HG03097 (cell line): Measurements from ENCODE around the gene SLAMF7.
A peak's percentile ranks its signal among the peaks of the same experiment; 100 is the strongest.
"Not testable (repeated sequence)": the region's sequence is repeated elsewhere in the genome, so short reads cannot be mapped to it uniquely, and the experiment has no call there.

ENCODE experiments used
- ATAC-seq: cut with Tn5 transposase; IDR thresholded peaks from one replicate; pipeline ENCODE4 v1.9.1; 2021; ENCODE audit not compliant: unreplicated experiment, low FRiP score

The SLAMF7 gene

DNA sequence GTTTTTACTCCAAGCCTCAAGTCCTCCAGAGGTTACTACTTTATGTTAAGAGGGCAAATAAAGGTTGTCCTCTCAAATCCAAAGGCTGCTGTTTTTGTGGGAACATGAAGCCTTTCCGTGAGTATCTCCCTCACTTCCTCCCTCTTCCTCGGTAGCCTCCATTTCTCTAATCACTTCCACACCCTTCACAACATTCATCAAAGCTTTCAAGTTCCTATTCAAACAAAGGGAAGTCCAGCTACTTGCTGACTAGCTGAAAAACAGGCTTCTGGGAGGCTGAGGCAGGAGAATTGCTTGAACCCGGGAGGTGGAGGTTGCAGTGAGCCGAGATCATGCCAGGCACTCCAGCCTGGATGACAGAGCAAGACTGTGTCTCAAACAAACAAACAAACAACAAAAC lies 20.8 kb upstream of the SLAMF7 start:
- no peak for ATAC-seq

DNA sequence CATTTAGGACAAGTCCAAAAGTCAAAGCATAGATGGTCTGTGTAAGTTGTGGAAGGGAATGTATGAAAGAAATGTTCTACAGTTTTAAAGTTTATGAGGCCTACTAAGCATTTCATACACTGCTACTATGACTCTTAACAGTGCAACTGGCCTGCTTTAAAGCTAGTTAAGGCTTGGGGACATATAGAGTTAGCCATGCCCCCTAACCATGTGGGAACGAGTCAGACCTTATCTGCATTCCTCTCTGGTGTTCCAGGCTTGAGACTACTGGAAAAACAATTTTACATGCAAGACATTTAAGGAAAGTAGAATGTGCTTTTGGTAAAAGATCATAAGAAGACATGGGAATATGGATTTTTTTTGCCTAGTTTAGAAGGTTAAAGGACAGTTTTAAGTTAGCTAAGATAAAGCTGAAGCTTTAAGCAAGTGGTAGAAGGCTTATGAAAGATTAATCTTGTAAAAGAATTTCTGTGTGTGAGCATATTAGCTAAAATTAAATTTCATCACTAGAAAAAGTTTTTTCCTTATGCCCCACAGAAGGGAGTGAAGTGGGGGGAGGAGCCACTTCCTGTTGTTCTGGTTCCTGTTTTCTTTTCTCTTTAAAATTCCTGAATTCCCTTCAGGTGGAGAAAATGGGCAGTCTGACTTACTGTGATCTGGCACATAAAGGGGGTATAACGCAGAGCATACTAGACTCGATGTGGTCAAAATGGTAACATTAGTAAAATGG lies 18.5 kb upstream of the SLAMF7 start:
- ATAC-seq, result no peak

DNA sequence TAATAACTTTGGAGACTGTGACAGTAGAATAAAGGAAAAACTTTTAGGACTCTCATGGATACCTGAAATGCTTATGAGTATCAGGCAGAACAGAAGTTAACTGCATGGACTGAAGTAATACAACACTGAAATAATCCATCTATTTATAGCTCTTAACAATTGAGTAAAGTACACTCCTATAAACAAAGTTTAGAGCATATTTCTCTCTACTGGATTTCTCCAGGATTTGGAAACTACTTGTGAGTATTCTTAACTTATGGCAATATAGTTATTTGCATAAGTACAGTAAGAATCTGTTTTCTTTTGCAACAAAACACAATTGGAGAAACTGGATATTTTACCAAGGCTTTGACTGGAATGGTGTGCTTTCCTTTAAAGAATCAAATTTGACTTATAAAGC lies 17.6 kb upstream of the SLAMF7 start:
- no peak for ATAC-seq

DNA sequence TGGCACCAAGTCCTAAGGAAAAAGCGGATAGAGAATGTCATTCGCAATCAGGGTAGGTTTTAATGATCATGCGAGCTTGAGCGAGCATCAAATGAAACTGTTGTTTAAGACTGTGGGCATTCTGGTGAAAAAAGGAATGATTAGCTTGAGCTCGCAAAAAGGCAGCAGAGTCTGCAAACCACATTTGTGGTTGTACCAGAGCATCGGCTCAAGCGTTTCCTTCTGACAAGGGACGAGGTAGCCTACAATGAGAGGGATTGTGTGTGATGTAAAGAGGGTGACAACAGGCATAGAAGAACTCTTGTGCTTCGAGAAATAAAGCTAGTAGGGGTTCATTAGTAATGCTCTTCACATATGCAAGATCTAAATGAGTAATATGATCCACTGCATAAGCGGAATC lies 16.3 kb upstream of the SLAMF7 start:
- no peak for ATAC-seq

DNA sequence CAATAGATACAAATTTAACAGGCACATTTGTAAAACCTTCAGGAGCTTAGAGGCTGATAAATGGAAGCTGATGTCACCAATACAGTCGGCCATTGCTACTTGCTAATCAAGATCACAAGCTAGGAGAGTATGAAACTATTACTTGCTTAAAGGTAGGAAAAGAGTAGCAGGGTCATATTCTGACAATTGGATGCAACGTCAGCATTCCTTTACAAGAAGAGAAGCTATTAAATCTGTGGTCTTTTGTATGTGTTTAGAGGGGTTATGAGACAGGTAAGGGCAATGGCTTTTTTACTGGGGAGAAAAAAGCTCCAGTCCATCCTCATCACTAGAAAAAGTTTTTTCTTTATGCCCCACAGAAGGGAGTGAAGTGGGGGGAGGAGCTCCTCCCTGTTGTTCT lies 15.7 kb upstream of the SLAMF7 start:
- ATAC-seq, result no peak

DNA sequence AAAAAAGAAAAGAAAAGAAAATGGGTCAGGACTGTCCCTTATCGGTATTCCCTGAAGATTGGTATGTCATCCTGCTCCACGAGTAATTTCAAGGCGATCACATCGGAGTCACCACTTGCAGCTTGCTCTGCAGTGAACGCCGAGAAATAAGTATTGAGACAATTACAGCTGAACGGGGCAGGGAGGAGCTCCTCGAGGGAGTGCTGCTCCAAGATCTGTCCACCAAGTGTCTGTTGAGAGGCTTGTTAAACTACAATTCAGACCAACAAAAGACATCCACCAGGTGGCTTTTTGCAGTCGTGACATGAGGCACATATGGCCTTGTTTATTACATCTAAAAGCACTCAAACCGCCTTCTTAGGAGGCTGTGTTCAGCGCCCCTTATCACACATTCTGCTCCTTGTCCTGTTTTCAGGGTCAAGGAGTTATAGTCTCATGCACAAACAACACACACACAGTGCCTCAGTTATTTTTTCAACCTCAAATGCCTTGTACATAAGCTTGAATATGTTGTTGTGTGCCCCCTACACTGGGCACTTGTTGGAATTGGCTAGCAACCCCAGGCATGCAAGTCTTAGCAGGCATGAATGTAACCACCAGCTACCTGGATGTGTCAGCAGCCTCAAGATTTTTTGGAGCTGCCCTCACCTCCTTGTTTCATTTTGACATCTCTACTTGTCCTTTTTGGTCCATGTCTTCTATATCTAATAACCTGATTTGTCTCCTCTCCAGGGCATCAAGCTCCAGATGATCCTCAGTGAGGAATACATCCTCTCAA lies 14.4 kb upstream of the SLAMF7 start:
- no peak for ATAC-seq

DNA sequence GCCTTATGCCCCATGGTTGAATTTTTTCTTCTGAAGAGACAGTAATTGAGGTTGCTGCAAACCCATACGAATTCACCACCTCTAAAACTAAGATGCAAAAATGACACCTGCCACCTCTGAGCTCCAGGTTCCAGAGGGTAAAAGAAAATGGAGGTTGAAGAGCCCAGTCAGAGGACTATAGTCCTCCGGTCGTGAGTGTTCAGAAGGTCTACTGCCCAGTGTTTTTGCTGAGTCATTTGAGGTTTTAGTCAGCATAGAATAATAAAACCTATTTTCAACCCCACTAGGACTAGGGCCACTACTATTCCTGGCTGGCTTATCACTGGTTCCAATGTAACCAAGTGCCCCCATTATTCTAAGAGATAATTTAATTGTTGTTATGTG lies 12.9 kb upstream of the SLAMF7 start:
- no peak for ATAC-seq

DNA sequence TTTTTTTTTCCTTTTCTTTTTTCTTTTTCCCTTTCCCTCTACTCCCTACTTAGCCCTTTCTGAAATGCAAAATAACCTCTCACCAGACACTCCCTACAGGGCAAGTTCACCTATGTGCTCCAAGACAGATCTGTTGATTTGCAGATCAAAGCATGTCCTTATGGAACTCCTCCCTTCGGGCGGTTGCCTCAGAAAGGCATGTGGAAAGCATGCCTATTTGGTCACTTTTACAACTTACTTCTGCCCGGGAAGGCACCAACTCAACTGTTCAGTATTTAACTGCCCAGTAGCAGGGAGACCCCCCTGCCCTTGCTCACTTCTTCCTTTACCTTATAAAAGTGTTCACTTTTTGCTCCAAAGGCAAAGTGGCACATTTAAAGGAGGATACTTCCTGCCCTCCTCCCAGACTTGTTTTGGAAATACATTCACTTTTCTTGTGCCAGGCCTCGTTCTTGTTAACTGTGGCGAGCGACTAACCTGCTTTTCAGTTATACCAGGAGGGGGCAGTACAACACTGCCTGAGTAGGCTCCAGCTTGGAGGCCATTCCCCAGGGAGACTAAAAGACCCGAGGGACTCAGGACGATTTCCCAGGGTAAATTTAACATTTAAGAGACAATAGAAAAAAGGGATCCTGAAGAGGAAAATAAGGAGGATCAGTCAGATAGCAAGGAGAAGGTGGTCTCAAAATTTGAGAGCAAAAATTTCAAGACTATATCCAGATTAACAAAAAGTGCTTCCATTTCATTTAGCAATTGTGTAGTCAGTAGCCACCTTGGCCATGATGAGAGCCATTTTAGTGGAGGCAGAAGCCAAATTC lies 12.3 kb upstream of the SLAMF7 start:
- ATAC-seq, result peak; percentile 53

DNA sequence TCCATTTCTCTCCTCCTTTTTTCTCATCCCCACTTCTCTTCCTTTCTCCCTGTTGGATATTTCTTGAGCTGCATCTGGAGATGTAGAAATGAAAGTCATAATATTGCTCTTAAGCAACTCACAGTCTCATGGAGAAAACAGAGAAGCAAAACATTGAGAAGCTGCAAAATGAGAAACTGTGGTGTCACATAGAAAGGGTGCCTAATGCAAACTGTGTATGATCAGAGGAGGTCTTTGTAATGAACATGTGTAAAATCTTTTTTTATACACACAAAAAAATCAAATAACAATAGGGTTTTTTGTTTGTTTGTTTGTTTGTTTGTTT lies 11.8 kb upstream of the SLAMF7 start:
- no peak for ATAC-seq

DNA sequence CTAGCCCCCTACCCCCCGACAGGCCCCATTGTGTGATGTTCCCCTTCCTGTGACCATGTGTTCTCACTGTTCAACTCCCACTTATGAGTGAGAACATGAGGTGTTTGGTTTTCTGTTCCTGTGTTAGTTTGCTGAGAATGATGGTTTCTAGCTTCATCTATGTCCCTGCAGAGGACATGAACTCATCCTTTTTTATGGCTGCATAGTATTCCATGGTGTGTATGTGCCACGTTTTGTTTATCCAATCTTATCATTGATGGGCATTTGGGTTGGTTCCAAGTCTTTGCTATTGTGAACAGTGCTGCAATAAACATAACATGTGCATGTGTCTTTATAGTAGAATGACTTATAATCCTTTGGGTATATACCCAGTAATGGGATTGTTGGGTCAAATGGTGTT lies 7.5 kb upstream of the SLAMF7 start:
- ATAC-seq, result not testable (repeated sequence)

DNA sequence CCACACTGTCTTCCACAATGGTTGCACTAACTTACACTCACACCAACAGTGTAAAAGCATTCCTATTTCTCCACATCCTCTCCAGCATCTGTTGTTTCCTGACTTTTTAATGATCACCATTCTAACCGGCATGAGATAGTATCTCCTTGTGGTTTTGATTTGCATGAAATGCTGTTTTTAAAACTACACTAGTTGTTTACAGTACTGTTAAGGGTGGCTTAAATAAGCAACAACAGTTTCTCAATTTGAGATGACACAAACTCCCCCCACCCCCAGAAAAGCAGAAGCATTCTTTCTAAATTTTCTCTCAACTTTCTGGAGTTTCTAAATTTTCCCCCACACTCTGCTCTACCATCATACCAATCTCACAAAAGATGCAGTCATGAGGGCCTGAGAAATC lies 7.1 kb upstream of the SLAMF7 start:
- ATAC-seq, result no peak

DNA sequence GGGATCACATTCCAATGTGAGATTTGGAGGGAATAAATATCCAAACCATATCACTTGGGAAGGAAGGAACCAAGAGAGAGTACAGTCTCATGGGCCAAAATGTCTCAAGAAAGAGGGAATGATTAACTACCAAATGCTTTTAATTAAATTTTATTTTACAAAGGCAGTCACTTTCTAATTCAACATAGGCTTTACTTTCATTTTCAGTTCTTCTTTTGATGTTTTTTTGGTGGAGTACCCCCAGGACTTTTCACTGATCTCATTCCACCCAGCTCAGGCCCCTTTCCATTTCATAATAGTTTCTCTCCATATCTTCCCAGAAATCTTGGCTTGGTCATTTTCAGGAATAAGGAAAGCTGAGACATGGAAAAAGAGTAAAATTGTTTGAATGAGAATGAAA lies 5.1 kb upstream of the SLAMF7 start:
- ATAC-seq, result no peak

DNA sequence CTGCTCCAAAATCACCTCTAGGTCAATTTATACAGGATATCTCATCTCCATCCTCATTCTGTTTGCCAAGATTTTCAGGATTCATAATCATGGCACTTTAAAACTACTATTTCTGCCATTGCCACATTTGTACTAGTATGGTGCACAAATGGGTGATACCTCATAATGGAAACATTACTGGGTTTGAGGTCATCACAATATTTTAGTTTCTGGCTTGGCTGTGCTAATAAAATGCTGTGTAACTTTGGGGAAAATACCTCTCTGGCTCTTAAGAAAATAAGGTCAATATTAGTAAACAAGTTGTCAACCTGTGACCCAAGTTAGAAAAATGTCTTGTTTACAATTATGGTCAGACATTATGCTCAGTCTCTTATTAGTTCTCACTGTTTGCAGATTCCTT lies 4.7 kb upstream of the SLAMF7 start:
- no peak for ATAC-seq

DNA sequence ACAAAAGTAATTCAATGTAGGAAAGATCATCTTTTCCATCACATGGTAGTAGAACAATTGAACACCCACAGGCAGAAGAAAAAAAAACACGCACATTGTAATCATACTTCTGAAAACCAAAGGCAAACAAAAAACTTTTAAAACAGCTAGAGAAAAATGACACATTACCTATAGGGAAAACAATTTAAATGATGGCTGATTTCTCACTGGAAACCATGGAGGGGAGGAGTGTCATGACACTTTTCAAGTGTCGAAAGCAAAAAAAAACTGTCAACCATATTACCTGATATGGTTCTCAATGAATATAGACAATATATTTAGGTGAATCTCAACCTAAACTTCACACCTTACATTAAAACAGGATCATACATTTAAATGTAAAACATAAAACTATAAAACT lies 776 bp upstream of the SLAMF7 start:
- ATAC-seq, result no peak

DNA sequence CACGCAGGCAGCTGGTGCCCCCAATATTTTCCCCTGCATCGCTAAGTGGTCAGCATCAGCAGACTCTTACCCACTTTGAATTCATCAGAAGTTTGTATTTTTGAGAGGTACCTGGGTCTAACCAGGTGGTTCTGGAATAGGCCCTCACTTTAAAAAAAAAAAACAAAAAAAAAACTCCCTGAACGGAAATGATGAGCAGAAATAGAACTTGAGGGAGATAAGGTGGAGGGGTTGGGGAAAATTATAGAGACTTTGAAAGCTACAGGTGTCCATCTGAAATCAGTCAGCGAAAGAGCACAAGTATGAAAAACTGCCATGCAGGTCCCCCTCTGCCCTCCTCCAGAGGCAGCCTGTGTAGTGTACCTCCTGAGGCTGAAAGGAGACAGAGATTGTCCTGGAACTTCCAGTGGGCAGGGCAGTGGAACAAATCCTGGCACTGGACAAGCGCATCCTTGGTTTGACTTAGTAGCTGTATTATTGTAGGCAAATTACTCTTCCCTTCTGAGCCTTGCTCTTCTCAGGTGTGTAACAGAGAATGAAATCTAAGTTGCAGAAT lies 1.2 kb downstream of the SLAMF7 start:
- no peak for ATAC-seq

DNA sequence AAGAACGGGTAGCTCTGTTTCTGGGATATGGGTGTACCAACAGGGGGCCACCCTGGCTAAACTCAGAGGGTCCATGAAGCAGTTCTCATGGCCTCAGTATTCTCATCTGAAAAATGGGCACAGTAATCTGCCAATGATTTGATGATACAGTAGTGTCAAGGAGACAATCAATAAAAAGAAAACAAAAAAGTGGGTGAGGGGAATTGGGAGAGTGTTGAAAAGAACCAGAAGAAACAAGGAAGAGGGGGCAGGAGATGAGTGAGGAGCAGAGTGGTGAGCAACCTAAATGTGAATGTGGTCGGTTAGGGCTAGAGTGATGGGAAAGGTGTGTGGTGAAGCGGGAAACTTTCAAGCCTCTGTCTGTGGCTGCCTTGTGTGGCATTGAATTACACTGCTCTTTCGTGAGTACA lies 2.0 kb downstream of the SLAMF7 start:
- ATAC-seq, result no peak

DNA sequence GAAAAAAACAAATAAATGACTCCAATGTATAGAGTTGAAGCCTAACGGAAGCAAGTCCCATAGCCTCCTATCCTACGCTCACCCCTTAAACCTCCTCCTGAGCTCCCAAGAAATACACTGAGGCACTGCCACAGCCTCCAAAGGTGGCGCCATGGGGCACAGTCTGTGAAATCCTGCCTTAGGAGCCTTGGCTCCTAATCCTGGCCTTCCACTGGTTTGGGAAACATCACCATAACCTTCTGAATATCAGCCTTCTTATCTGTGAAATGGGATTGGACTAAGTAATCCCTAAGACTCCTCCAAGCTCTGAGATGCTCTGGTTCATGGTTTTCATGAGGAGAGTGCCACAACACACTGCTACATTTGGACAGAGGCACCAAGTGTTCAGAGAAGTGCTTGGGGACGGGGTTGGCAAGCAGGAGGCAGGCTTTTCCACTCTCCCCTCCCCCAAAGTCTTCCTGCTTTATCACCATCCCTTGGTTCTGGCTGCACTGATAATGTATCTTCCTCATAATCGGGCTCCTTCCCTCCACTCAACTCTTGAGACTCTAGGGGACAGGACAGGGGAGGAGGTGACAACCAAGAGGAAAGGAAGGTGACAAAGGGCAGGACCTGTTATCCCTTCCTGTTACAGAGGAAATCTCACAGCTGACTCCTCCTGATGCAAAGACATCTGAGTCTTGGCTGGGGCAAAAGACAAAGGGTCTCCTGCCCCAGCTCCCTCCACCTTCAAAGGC lies 2.7 kb downstream of the SLAMF7 start:
- no peak for ATAC-seq

DNA sequence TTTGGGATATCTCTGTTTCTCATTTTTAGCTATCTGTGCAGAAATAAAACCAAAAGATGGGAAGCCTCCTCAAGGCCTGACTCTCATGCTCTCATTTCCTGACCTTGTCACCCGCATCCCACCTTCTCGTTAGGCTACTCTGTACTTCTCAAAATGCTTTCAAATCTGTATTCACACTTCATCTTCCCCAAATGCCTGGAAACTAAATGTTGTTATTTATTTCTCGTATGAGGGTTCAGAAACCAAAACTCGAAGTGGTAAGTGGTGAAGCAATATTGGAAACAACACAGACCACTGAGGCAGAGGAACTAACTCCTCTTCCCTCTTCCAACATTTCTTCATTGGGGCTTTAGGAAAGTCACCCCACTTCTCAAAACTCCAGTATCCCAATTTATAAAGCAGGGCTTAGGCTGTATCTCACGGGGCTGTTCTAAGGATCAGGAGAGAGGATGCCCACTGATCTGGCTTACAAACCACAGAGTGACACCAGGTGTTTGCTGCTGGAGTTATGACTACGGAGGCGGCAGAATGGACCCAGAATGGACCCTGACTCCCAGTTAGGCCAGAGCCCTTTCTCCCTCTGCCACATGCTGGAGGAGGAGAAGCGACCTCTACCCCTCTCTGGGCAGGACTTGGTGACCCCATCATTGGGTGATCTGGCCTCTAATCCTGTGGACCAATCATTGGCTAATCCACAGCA lies 3.5 kb downstream of the SLAMF7 start:
- no peak for ATAC-seq

DNA sequence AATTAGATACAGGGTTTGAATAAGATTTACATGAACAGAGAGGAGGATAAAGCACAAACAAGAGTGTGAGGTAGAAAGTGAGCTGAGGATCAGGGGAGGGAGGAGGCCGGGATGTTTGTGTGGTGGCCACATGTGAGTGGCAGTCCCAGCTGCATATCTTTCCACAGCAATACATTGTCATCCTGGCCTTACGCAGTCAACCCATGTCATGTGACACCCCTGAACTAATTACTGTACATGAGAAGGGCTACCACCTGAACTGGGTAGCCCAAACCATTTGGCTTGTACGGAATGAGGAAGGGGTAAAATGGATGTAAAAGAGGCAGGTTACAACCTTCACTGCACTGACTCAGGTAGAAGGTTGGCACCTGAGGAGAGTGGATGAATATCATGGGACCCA lies 4.2 kb downstream of the SLAMF7 start:
- ATAC-seq, result no peak

DNA sequence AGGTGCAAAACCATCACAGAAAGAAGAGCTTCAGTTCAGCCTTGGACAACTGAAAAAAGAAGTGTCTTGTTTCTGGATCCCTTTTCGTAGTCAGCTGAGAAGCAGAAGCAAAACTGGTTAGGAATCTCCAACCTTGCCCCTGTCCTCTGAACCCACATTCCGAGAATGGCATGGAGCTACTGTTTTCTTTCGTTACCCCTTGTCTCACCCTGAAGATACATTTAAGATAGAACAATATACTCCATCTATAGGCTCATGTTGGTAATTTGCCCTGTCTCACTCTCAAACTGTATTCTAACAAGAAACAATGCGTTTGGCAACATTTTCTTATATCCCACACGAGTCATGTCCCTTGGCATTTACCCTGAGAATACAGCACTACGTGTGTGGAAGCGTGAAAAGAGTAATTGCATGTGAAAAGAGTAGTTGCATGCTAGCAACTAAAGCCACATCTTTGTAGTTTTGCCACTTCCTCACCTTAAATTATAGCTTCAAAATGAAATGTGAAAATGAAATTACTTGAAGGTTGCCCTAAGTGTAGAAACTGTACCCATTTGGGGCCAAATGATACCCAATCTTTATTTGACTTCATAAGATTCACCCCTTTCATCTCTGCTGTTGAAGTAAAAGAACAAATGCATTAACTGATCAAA lies 5.3 kb downstream of the SLAMF7 start:
- ATAC-seq, result no peak
